ENCODE measurements around the gene POLR2E.
A peak's percentile ranks its signal among the peaks of the same experiment; 100 is the strongest.
"Not testable (repeated sequence)": the region's sequence is repeated elsewhere in the genome, so short reads cannot be mapped to it uniquely, and the experiment has no call there.

POLR2E gene

DNA sequence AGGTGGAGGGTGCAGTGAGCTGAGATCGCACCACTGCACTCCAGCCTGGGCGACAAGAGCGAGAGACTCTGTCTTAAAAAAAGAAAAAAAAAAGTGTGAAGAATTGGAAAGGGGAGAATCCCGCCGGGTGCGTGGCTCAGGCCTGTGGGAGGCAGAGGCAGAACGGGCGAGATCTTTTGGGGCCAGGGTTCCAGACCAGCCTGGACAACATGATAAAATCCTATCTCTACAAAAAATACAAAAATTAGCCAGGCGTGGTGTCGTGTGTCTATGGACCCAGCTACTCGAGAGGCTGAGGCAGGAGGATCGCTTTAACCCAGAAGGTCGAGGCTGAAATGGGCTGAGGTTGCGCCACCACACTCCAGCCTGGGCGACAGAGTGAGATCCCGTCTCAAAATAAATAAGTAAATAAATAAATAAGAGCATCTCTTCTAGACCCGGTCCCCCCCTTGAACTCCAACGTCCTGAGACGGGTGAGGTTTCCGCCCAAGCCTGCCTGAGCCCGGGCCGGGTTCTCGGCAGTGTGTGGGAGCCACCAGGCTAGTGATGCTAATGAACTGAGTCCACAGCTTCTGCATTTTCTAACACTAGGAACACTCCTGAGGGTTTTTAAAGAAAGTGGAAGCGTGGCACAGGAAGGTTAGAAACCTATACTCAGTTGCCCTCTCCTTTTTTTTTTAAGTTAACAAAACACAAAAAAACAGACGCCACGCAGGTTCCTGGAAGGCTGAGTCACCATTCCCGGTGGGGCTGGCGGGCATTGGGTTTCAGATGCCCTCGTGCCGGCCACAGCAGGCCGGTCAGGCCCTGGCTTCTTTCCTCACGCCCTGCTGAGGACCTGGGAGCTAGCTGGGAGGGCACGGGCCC is 30.7 kb upstream of the POLR2E start:
- no peak for DNase-seq

DNA sequence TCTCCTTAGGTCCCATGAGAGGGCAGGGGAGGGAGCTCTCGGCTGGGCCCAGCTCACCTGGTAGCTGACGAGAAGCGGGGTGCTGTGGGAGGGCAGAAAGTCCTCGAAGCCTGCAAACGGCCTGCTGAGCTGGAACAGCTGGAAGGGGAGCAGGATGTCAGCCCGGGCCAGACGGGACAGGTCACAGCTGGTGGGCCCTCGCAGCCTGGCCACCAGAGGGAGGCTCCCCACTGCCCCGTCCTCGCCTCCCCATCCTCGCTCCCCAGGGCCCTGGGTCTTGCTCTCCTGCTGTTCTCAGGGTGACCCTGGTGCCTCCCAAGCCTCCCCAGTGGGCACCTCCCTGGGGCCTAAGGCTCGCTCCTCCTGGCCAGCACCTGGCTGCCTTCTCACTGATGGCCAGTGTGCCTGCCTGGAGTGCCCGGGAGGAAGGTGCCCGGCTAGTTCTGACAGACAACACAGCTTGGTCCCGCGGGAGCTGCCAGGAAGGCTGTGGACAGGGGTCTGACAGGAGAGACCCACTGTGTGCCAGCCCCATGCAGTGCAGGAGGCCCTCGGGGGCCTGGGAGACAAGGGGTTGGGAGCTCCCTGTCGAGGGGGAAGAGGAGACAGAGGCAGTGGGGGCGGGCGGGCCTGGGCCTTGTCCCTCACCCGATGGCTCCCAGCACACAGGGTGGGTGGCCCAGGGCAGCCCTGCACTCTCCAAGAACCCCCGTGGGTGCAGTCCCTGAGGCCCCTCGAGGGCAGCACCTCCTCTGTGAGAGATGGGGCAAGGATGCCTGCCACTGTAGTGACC is 28.9 kb upstream of the POLR2E start:
- DNase-seq, result no peak

DNA sequence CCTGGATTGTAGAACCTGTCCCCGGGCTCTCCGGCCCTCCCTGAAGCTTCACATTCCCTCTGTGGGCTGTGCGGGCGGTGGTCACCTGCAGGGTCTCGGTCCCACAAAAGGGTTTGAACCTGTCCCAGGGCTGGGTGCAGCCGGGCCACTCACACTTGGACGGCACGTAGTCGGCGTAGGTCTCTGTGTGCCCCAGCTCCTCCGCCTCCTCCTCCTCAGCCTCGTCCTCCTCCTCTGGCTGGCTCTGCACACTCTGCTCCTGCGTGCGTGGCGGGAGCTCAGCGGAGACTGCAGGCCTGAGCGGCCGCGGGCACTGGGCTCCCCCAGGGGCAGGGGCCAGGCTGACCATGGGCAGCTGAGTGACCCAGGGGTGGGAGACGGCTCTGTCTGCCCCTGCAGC is 28.2 kb upstream of the POLR2E start:
- no peak for DNase-seq

DNA sequence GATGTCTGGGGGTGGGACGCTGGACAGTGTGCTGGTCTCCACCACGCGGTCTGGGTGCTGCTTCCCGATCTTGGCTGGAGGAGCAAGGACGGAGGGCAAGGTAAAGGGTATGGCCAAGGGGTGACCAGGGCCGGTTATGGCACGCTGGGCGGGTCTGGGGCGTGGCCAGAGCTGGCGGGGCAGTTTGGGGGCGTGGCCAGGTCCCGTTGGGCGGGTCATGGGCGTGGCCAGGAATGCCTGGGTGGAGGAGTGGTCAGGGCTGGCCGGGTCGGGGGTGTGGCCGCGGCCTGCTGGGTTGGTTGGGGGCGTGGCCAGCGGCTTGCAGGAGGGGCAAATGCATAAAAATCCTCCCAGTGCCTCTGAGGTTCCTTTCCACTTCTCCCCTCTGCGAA is 27.8 kb upstream of the POLR2E start:
- DNase-seq, result peak; percentile 88

DNA sequence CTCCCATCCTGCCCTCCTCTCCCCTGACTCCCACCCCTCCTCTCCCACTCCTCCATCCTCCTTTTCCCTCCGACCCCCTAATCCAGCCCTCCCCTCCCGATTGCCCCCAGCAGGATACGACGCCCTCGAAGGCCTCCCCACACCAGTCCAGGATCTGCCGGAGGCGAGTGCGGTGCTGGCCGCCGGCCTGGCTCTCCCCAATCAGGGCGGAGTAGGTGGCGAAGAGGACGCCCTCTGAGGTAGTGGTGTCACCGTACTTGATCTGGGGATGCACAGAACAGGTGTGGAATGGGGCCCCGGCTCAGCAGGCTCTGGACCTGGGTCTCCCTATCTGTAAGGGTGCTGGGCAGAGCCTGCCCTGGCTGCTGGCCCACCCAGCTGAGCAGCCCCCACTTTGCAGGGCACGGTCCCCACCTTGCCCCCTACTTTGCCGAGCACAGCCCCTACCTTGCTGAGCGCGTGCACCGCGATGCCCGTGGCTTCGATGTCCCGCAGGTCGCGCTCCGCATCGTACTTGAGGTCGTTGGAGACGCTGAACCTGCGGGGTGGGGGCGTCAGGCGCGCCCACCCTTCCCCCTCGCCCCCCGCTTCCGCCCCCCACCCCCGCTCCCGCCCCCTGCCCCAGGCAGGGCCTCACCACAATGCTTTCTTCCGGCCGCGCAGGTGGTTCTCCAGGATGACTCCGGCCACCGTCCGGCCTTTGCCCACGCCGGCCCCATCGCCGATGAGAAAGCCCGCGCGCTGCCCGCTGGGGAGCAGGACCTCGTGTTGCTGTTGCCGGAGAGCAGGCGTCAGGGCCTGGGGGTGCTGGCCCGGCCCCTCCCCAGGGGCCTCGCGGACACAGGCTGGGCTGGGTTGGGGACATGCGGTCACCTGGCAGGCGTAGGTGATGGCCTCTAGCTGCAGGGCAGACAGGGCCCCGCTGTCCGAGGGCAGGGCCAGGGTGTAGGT is 27.1 kb upstream of the POLR2E start:
- DNase-seq, result no peak

DNA sequence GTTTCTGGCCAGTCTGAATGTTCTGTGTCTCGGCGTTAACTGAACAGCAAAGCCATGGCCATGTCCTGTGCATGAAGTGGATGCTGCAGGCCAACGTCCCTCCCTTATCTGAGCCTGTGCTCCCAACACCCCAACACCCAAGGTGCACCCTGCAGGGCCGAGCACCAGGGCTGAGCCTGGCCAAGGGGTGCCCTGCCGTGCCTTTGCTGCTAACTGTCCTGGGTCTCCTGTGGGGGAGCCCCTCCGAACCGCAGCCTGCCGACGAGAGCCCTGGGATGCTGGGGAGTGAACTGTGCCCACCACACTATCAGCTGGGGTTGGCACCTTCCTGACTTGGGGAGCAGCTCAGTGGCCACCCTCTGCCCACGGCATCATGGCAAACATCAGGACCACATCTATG is 26.2 kb upstream of the POLR2E start:
- no peak for DNase-seq

DNA sequence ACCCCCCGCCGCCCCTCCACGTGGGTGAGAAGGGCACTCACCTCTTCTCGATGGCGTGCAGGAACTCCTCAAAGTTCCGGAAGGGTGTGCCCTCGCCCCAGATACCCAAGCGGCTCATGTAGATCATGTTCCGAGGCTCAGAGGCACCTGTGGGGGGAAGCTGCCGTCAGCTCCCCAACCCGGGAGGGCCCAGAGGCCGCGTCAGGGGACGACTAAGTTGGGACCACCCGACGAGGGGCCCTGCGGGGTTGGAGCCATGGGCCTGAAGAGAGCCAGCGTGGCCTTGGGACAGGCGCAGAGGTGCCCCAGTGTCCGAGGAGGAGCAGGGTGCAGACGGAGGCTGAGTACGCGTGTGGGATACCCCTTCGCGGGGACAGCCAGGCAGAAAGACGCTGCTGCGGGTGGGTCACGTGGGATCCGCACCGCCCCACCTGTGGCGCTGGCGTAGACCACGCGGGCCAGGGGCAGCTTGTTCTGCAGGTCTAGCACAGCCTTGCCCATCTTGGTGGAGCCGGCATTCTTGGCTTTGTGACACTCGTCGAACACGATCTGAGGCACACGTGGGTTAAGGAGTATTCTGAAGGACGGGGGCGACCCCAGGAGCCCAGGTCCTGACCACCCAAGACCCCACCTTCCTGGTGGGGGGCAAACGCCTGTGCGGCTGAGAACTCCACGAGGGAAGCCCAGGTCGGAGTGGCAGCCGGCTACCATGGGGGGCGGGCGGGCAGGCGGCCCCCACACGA is 24.5 kb upstream of the POLR2E start:
- DNase-seq, result no peak

DNA sequence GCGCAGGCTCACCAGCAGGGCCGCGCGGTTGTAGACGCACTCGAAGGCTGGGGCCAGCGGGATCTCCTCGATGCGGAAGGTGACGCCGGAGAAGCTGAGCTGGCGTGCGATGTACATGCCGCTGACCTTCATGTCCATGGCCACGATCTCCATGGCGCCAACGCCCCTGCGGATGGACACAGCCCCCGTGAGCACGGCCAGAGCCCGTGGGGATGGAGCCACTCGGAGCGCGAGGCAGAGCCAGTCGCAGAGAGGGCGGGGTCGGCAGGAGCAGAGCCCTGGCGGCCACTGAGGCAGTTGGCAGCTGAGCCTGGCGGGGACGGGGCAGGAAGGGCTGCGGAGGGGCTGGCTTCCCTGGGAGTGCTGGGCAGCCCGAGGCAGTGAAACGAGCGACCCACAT is 23.8 kb upstream of the POLR2E start:
- DNase-seq, result no peak

DNA sequence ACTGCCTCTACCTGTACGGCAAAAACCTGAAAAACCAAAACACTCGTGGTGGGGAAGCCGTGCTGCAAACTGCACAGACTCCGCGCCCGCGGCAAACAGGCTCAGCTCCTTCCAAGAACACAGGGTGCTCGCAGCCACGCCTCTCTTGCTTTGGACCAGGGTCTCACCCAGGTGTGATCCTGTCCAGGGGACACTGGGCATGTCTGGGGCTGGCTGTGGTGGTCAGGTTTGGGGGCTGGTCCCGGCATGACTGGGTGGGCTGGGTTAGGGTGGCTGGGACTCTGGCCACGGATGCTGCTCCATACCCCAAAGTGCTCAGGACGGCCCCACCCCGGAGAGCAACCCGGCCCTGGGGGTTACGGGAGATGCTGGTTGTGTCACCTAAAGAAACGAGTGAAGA is 22.5 kb upstream of the POLR2E start:
- DNase-seq, result no peak

DNA sequence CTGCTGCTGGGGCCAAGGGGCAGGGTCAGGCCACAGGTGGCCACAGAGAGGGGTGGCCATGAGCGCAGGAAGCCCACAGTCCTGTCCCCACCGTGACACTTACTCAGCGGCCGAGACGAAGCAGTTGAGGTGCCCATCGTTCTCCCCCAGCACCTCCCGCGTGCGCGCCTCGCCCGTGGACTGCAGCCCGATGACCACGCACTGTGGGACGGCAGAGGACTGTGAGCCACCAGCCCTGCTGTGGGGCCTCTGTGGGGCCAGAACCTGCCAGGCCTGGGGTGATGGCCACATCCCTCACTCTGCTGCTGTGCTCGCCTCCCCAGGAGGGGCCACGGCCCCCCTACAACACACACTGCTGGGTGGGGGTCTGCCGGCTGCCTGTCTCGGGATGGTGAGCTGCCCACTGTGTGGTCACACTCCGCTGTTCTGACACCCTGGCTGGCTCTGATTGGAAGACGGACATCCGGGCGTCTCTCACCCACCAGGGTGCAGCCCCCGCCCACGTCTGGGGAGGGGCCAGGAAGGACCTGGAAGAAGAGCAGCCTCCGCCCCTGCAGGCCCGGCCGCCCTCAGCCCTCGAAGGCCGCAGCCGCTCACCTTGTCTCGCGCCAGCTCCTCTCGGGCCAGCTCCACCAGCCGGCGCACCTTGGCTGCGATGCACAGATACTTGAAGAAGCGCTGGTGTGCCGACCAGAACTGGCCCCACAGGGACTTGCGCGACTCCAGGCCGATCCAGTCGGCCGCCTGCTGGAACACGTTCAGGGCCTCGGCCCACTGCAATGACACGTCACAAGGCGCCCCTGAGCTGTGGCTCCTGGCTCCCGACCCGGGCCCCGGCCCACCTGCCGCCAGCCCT is 21.8 kb upstream of the POLR2E start:
- DNase-seq, result no peak

DNA sequence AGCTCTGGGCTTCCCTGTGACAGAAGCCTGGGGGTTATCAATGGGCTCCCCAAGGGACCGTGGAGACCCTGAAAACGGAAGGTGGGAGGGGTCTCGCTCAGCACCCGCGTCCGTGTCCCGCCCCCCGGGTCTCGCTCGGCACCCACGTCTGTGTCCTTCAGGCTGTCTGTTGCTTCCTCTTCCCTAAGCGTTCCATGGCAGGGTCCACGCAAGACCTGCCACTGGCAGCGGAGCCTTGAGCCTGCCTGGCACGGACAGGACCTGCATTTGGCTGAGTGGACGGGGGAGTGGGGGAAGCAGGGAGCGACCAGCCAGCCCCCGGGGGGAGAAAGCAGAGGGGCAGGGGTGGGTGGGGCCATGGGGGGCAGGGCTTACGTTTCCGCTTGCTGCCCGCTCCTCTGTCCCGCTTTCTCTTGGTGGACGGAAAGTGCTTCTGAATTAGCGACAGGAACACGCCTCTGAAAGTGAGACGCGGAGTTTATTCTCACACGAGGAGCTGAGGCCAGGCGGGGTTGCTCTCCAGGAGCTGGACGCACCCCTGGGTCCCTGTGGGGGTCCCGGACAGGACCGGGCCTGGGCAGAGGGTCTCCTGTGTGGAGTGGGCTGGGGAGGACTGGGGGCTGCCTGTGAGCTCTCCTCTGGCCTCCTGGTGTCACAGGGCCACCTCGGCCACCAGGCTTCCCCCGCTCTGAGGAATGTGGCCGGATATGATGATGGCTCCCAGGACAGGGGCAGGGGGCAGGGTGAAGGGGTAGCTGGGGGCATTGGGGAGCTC is 20.7 kb upstream of the POLR2E start:
- no peak for DNase-seq

DNA sequence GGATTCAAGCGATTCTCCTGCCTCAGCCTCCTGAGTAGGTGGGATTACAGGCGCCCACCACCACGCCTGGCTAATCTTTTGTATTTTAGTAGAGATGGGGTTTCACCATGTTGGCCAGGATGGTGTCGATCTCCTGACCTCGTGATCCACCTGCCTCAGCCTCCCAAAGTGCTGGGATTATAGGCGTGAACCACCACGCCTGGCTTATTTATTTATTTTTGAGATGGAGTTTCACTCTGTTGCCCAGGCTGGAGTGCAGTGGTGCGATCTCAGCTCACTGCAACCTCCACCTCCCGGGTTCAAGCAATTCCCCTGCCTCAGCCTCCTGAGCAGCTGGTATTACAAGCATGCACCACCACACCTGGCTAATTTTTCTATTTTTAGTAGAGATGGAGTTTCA is 19.6 kb upstream of the POLR2E start:
- DNase-seq, result not testable (repeated sequence)

DNA sequence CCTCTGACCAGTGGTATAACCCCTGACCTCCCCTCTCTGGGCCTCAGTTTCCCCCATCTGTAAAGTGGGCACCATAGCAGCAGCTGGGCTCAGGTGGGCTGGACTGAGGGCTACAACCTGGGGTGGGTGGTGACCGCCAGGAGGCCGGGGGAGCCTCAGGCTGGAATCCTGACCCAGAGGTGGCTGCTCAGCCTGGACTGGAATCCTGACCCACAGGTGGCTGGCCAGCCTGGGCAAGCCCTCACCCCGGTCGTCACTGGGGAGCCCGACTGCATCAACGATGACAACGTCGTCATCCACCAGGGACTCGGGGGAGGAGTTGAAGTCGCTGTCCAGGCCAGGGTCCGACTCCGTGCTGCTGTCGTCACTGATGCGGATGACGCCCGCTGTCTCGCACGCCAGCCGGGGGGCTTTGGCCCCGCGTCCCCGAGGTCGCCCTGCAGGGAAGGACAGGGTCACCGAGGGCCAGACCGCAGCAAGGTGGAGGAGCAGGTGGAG is 18.9 kb upstream of the POLR2E start:
- no peak for DNase-seq

DNA sequence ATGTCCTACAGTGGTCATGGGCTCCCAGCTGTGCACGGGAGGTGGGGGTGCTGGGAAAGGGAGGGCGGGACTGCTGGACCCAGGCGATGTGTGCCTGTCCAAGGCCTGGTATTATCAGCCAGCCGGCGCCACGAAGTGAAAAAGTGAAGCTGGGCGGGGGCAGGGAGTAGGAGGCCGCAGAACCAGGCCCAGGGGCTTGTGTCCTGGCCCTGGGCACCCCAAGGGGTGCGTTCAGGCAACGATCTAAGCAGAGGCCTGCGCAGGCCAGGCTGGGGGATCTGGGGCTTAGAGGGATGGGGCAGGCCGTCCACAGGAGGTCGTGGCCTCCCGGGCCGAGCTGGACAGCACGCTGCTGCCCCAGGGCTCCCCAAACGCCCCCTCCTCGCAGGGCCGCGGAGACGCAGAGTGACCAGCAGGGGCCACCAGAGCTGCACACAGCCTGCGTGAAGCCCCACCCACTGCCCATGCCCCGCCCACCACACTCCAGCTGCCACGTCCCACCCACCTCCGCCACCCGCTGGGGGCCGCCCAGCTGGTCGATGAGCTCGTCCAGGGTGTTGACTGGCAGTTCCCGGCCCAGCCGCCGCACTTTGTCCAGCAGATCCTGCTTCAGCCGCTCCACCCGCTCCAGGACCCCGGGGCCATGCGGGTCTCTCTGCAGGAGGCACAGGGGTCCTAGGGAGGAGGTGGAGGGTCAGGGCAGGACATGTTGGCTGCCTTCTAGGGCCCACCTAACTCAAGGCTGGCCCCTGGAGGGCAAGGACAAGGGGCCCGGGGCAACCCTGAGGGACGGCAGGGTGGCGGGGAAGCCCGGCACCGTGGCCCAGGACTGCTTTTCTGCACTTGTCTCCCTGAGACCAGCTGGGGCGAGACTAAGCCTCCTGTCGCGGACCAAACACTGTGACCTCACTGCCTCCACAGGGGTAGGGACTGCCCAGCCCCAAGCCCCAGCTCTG is 18.1 kb upstream of the POLR2E start:
- peak; percentile 95 for DNase-seq

DNA sequence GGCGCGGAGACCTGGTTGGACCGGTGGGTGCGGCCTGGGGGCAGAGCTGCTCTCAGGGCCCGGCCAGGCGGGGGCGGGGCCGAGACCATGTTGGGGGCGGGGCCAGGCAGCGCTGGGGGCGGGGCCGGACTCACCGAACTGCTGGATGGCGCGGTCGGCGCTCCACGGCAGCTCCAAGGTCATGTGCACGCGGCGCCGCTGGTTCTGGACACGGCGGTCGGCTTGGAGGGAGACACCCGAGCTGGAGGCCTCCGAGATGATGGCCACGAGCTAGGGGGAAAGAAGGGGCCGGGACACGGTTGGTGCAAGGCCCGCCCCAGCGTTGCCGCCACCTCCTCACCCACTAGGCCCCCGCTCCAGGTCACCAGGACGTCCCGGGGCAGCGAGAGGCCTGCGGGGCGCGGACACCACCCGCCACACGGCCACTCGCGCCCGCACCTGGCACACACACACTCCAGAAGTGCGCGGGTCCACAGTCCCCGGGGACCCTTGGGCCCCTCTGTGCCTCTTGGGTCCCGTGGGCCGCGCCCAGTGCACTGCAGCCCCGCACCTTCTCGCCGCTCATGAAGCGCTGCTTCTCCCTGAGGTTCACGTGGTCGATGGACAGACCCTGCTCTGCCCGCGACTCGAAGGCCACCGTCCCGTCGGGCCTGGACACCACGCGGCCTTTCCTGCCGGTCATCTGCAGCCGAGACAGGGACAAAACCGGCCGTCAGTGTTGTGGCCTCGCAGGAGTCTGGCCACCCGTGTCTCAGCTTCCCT is 17.3 kb upstream of the POLR2E start:
- no peak for DNase-seq

DNA sequence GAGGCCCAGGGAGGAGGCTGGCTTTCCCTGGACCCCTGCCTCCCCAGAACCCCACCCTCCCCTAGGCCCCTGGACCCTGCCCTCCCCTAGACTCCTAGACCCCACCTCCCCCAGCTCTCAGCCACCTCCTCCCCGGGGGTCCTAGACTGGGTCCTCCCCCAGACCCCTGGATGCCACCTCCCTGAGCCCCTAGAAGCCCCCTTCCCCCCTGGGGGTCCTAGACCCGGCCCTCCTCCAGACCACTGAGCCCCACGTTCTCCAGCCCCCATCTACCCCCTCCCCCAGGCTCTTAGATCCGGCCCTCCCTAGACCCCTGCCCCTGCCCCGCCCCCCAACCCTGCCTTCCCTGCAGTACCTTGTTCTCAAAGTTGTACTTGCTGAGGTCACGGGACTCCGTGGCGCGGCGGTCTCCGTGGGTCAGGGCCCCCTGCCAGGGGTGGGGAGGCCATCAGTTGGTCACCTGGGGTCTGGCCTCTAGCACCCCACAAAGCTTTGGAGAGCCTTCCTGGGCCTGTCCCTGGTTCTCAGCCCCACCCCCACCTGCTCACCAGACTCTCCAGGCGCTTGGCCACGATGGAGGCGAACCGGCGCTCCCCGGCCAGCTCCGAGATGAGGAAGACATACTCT is 16.6 kb upstream of the POLR2E start:
- DNase-seq, result no peak

DNA sequence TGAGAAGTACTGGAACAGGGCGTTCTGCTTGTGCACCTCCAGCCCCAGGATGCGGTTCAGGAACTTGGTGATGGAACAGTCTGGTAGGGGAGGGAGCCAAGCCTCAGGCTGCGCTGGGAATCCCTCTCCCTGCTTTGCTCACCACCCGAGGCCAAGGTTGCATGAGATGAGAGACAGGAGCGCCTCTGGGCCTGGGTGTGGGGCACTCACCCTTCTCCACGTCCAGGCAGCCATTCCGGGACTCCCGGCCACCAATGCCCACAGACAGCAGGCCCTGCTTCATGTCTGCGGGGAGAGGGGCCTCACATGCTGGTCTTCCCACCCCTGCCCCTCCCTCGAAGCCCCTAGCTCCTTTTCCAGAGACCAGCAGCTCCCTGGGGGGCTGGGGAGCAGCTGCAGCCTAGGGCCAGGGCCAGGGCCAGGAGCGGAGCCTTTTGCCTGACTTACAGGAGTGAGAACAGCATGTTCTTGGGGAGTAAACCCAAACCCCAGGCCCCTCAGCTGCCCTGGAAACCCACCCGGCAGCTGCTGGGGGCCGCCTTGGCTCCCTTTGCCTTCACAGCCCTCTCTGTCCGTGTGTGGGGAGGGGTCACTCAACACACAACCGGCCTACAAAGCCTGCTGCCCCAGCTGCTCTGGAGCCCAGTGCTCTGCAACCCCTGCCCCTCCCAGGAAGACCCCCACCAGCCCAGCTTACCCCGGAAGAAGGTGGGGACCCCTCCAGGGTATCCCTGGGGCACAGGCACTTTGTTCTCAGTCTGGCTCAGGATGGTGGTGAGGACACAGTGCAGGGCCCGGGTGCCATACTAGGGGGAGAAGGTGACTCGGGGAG is 15.8 kb upstream of the POLR2E start:
- no peak for DNase-seq

All from hematopoietic multipotent progenitor cell treated with erythropoietin and hydrocortisone succinate and interleukin-3 and kit ligand, for 4 days (in vitro differentiated cells).